Islet of Langerhans (tissue), 1 donor: ENCODE data around the gene RER1.
"Not testable (repeated sequence)": the region's sequence is repeated elsewhere in the genome, so short reads cannot be mapped to it uniquely, and the experiment has no call there.

Experiments used
- FAIRE-seq: peaks from one replicate; lab custom pipeline; 2011; peaks lifted over from hg19 to GRCh38; lab: Jason Lieb, UNC

Gene RER1

DNA sequence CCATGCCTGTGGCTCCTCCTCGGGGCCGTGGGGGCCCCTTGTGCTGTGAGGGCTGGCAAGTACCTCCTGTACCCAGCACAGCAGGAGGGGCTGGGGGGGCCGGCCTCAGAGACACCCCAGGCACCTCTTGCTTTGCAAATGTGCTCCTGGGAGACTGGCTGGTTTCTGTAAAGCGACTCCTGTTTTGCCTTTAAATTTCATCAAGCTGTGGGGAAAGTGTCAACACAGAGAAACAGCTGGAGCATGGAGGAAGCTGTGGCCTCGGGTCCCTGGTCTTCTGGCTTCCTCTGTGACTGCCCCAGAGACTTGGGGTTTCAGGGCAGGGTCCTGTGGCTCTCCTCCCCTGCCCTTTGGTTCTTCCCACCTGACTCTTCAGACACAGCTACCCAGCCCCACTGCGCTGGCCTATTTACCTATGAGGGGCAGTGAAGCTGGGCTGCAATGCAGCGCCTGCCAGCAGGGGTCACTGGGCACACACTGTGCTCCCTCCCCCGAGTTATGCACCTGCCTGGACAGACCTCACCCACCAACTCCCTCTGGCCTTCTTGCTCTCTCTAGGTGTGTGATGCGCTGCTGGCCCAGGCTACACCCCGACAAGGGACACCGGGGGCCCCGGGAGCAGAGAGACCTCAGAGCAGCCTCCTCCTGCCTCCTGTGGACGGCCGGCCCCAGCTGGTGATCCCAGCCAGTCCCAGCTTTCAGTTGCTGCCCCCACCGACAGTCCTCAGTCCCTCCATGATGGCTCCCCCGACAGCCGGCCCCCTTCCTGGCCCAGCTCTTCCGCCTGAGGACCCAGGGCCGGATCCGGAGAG lies 38.3 kb downstream of the RER1 start:
- FAIRE-seq = no peak

DNA sequence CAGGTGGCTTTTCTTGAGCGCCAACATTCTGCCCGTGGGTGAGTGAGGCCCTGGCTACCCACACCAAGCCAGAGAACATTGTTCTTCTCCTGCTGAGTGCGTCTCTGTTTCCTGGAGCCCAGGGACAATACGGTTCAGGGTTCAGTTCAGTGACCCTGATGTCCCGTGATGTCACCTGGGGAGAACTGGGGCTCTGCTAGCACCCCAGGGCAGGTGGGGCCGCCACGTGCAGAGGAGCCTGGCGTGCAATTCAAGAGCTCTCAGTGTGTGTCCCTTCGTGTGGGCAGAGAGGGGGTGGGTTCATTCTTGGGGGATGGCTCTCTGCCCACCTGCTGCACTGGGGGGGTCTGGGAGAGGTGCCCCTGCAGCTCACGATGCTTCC lies 38.9 kb downstream of the RER1 start:
- no peak for FAIRE-seq

DNA sequence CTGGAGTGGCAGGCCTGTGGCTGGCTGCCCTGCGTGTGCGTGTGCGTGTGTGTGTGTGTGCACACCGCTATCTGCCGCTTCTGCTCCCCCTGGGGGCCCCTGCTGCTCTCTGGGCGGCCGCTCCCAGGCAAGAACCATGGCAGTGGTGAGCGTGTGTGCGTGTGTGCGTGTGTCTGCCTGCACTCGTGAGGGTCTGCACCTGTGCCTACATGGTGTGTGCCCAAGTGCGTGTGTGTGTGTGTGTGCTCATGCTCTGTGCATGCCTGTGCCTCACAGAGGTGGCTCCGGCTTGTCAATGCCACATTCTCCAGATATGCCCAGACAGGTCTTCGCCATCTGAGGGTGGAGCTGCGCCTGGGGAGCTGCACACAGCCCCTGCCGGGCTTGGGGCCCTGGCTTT lies 39.5 kb downstream of the RER1 start:
- FAIRE-seq = no peak

DNA sequence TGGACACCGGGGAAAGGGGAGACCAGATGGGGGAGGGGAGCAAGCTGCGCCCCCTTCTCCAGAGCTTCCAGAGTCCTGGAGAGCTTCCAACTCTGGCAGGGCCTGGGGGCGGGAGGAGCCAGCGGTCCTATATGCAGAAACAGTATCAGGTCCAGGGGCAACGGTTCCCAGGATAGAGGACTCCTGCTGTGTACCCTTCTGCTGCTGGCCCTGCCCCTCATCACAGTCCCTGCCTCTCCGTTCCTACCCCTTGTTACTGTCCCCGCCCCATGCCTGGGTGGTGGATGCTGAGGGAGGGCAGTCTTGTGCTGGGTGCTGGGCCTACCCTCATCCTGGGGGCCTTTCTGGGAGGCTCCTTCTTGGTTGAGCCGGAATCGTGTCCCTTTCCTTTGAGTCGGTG lies 39.9 kb downstream of the RER1 start:
- FAIRE-seq = no peak

DNA sequence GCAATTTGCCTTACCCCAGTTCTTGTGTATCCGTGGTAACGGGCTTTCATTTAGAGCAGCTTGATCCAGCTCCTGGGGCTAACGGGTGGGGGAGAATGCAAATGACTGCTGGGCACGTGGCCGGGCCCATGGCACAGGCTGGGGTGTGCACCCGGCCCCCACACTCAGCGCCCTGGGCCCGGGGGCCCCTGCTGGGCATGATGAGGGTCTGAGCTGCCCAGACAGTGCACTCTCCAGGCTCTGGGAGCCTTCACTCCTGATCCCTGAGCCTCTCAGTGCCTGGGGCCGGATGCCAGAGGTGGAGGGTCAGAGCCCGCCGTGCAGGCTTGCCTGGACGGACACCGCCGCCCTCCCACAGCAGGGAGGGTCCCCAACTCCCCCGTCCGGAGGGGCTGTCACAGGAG lies 40.8 kb downstream of the RER1 start:
- no peak for FAIRE-seq

DNA sequence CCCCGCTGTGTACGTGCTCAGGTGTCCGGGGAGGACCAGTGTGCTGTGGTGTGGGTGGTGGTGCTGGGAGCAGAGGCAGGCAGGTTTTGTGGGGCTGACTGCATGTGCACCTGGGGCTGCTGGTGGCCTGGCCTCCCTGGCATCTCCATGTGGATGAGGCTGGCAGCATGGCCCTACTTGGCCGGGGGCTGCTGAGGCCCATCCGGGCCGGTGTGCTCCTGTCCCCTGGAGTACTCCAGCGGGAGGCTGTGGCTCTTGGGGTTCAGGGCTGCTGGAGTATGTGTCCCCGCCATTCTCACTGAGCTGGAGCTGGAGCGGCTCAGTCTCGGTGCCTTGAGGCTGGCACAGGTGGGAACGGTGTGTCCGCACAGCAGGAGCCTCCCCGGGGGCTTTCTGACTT lies 41.6 kb downstream of the RER1 start:
- FAIRE-seq = no peak

DNA sequence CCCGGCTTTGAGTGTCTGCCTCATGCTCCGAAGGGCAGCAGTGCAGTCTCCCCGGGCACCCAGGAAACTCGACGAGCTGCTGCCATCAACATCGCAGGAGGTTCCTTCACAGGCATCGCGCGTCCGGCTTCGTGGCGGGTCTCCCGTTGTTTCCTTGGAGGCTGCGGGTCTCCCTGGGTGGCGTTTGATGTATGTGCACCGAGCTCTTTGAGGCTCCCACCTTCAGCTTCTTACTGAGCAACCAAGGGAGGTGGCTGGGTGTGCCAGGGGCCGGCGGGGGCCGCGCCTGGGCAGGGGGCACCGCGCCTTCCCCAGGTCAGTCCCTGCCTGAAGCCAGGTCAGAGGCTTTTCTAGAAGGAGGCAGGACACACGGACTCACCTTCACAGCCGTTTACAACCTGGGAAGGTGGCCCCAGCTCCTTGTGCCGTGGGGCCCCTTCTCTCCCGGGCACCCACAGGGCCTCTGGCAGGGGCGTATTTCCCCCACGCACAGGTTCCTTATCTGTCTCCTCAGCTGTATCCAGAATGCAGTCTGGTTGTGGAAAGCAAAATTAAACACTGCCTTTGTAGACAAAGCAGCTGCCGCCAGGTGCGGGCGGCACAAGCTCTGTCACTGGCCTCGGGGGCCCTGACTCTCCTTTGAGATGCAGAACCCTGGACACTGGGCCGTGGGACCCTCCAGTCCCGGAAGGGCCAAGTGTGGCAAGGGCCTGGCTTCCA lies 42.5 kb downstream of the RER1 start:
- FAIRE-seq = no peak

DNA sequence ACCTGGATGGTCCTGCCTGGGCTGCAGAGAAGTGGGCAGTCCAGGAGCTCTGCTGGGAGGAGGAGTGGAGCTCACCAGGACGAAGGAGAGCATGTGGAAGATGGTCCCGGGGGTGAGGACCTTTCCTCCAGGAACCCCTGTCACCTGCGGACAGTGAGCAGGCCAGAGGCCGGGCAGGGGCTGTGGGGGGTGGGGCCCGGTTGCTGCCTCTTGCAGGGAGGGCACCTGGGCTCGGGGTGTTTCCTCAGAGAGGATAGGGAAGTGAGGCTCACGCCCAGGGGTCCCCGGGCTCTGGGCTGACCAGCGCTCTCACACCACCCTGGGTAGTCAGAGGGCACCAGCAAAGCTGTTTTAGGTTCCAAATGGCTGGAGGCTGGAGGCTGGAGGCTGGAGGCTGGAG lies 43.5 kb downstream of the RER1 start:
- no peak for FAIRE-seq

DNA sequence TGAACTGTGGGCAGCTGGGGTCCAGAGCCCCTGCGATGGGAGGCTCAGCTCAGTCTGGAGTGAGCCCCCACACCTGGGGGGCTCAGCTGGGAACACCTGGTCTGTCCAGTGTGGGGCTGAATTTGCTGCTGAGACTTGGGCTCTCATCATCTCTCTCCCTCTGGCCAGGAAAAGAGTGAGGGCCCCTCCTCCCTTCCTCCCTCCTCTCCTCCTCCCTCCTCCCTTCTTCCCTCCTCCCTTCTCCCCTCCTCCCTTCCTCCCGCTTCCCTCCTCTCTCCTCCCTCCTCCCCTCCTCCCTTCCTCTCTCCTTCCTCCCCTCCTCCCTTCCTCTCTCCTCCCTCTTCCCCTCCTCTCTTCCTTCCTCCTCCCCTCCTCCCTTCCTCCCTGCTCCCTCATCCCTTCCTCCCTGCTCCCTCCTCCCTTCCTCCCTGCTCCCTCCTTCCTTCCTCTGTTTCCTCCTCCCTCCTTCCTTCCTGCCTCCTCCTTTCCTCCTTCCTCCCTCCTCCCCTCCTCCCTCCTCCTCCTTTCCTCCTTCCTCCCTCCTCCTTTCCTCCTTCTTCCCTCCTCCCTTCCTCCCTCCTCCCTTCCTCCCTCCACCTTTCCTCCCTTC lies 44.2 kb downstream of the RER1 start:
- FAIRE-seq = no peak

DNA sequence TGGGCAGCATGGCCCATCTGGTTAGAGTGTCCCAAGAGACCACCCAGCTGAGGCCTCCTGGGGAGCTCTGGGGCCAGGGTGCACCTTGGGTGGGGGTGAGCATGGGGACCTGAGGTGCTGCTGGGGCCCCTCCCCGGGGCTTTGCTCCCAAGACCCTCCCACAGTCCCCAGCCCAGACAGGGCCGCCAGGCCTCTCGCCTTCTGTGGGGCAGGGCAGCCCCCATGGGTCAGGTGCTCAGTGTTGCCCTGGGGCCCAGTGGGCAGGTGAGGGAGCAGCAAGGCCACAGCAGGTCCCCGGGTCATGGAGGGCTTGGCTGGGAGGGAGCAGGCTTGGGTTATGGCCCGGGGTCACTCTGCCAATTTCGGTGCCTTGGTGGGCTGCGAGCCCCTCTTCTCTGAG lies 45.2 kb downstream of the RER1 start:
- FAIRE-seq = no peak

DNA sequence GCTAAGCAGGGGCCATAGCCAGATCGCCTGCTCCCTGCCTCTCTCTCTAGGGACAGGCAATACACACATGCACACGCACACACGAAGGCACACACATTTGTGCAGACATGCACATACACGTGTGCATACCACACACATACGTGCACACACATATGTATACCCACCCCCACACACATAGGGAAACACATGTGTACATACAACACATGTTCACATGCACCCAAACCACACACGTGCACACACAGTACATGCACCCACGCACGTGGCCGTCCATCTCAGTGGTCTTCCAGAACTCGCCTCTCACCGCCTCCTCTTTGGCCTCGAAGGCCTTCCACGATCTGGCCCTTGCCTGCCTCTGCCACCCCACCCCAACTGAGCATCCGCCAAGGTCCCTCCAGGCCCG lies 46.0 kb downstream of the RER1 start:
- FAIRE-seq = no peak

DNA sequence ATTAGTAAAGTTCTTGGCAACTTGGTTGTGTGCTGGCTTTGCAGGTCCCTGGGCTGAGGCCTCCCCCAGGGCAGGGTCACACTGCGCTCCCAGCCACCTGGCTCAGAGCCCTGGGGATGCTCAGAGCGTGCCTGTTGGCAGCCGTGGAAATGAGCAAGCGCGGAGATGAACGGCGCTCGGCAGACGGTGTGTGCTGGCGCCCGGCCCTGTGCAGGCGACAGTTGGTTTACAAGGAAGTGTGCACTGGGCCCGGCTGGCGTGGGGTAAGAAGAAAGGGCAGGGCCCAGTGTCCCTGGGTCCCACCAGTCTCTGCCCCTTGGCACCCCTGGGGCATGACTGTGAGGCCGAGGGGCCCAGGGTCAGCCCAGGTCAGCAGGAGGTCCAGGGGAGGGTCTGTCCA lies 46.4 kb downstream of the RER1 start:
- no peak for FAIRE-seq

DNA sequence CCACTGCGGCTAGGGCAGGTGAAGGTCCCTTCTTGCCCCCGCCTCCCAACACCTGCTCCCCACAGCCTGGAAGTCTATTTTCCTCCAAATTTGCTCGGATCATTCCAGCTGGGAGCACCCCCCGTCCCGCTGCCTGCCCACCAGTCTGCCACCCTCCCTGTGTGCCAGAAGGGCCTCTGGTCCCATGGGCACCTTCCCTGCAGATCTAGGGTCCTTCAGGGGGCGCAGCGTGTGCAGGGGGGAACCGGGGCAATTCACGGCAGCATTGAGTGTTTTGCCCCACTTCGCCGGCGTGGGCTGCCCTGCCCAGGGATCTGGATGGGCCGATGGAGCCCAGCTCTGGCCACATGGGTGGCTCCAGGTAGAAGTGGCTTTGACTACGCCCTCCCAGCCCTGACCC lies 47.0 kb downstream of the RER1 start:
- no peak for FAIRE-seq

DNA sequence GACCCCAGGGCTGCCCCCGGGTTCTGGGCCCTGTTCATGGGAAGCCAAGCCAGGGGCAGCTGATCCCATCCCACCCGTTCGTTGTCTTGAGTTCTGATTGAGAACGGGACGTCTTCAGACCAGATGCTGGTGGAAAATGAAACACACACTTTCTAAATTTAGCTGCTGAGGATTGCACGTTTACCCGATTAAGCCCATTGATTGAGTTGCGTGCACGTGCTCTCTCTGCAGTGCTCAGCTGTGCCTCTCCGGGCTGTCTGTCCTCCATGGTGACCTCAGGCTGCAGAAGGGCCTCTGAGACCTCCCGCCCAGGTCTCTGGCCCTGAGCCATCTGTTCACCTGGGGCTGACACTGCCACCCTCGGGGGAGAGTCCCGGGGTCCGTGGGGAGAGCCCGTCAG lies 47.7 kb downstream of the RER1 start:
- no peak for FAIRE-seq

DNA sequence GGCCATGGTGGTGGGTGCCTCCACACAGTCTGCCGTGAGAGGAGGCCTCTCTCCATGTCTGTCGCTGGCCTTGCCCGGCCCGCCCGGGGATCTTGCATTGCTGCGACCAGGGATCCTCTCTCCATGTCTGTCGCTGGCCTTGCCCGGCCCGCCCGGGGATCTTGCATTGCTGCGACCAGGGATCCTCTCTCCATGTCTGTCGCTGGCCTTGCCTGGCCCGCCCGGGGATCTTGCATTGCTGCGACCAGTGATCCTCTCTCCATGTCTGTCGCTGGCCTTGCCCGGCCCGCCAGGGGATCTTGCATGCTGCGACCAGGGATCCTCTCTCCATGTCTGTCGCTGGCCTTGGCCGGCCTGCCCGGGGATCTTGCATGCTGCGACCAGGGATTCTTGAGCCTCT lies 48.7 kb downstream of the RER1 start:
- not testable (repeated sequence) for FAIRE-seq

DNA sequence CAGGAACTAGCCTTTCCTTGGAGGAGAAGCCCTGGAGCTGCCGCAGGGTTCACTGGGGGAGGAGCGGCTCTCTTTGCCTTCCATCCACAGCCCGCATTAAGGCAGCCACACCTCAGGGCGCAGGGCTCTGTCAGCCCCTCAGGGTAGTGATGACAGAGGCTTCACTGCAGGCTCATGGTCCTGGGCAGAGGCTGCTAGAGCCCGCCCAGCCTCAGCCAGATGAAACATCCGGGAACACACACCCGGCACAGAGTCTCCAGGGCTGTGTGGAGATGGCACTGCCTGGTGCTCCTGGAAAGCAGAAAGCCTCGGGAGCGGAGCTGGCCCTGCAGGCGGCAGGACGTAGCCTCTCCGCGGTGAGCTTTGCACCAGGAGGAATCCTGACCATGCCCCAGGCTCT lies 50.1 kb downstream of the RER1 start:
- FAIRE-seq = no peak

DNA sequence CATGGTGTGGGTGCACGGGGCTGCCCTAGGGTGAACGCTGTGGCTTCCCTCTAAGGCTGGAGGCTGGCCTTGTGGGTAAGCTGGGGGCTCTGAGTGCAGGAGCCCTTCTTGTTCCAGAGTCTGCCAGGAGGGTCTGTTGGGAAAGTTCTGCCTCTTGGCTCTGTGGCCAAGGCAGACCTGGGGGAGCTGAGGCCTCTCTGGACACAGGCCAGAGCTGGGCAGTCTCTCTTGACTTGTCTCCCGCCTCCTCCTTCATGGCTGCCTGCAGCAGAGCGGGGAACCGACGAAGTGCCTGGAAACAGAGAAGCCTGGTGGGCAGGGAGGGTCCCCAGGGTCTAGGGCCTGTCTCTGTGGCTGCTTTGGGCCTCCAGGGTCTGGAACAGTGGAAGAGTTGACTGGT lies 51.0 kb downstream of the RER1 start:
- FAIRE-seq = no peak

DNA sequence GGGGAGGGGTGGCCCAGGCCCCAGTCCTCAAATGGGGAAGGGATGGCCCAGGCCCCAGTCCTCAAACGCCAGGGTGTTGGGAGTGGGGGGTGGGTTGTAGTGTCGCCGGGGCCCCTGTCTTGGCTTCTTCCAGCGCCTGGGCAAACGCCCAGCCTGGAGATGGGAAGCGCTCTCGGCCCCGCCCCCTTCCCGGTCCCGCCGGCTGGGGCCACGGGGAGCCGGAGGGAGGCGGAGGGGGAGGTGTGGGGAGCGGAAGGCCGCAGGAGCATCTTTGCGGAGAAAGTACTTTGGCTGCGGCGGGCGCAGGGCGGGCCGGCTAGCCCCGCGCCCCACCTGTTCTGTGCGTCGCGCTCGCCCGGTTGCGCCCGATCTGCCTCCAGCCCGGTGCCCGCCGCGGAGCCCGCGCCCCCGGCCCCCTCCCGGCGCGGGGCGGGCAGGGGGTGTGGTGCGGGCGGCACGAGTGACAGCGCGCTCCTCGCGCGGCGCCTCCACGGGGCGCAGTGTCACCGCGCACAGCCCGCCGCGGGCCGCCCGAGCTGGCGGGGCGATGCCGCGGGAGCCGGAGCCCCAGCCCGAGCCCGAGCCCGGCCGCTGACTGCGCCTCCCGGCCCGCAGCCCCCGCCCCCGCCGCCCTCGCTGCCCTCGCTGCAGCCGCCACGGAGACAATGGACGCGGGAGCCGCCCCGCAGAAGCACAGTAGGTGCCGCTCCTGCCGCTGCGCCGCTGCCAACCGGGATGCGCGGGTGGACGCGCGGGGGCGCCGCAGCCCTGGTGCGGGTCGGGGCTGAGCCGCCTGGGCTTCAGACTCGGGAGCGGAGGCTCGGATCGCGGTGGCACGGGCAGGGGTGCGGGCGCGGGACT lies 51.9 kb downstream of the RER1 start:
- FAIRE-seq = no peak

DNA sequence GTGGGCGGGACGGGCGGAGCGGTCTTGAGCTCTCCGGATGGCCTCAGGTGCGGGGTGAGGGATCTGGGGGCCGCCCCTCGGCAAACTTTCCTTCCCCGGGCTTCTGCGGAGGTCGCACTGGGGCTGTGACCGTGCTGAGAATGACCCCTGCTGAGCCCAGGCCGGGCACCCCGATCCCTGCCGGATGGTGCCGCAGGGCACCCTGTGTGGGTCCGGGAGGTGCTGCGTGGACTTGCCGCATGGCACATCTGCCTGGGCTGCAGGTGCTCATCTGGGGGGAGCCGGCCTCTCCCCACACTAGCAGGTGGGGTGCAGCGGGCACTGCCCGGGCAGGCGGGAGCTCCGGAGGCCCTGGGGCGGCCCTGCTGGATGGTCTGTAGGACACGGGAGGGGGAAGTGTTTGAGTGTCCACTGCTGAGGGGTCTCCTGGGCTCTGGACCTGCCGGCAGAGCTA lies 52.5 kb downstream of the RER1 start:
- no peak for FAIRE-seq

DNA sequence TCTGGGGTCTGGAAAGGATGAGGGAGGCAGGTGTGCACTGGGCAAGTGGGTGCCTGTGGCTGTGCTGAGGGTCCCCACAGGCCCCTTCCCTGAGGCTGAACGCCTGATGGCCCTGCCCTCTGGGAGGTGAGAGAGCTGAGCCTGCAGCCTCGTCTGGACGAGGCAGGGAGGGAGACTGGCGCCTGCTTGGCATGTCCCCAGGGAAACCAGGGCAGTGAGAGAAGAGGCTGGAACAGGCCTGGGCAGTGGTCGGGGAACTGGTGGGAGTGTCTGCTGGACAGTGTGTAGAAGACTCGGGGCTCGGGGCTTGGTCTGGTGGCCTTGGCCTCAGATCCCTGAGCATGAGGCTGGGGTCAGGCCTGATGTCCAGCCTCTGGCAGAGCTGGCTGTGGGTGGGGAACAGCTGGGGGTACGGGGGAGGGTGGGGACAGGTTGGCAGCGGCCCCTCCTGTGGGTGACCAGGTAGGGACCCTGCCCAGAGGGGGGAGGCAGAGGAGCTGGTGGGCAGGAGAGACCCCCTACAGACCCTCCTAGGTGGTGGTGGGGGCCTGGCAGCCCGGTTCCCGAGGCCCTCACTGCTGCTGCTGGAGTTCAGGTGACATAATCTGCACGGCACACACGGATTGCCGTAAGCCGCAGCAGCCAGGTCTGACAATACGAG lies 53.7 kb downstream of the RER1 start:
- no peak for FAIRE-seq

DNA sequence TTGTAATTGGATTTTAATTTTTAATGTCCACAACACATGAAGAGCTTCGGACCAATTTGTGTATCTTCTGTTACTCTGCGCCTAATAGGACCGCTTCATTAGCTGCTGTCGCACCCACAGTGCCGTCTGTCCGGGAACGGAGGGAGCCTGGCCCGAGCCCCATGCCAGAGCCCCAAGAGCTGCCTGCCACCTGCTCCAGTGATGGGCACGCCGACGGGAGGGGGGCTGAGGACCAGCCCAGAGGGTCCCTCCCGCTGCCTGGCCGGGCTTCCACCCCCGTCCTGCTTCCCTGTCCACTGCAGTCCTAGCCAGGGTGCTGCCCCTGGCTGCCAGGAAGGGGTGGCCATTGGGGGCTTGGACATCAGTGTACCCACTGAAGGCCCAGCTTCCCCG lies 54.2 kb downstream of the RER1 start:
- FAIRE-seq = no peak

DNA sequence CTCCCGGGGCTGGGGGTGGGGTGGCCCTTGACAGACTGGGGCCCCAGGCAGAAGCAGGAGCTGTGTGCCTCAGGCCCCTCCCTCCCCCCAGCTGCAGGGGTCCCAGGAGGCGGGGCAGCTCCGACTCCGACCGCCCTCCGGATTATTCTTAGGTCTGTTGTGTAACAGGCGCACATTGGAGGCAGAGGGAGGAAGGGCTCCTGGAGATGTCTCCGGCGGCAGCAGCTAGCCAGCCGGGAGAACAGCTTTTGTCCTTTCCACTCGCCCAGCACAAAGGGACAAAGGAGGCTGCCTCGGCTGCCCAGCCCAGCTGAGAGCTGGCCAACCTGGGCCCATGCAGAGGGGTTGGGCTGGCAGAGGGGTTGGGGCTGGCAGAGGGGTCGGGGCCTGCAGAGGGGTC lies 54.8 kb downstream of the RER1 start:
- FAIRE-seq = no peak
